HEK293T (cell line): Measurements from ENCODE around the gene HTT-AS.

Source experiments
- ARNT ChIP-seq: fragments of 450-650 bp; IDR thresholded peaks from 2 replicates; pipeline ENCODE4 v1.6.1; 2017; ENCODE audit warnings: mild to moderate bottlenecking
- CTBP1 ChIP-seq: fragments of 450-650 bp; IDR thresholded peaks from 2 replicates; pipeline ENCODE4 v1.6.1; 2016; ENCODE audit warnings: borderline replicate concordance
- ELF4 ChIP-seq: fragments of 450-650 bp; IDR thresholded peaks from 2 replicates; pipeline ENCODE4 v1.6.1; 2017; ENCODE audit warnings: antibody characterized with exemption
- FOXM1 ChIP-seq: fragments of 450-650 bp; IDR thresholded peaks from 2 replicates; pipeline ENCODE4 v1.6.1; 2017; ENCODE audit warnings: mild to moderate bottlenecking, borderline replicate concordance
- L3MBTL2 ChIP-seq: fragments of 450-650 bp; conservative IDR thresholded peaks from 2 replicates; pipeline ENCODE4 v1.6.1; 2016; ENCODE audit warnings: mild to moderate bottlenecking
- NFRKB ChIP-seq: fragments of 450-650 bp; IDR thresholded peaks from 2 replicates; pipeline ENCODE4 v1.6.1; 2016; ENCODE audit warnings: mild to moderate bottlenecking, moderate library complexity
- SUZ12 ChIP-seq: fragments of 450-650 bp; IDR thresholded peaks from 2 replicates; pipeline ENCODE4 v1.6.1; 2016; ENCODE audit warnings: mild to moderate bottlenecking
- TARDBP ChIP-seq: fragments of 450-650 bp; IDR thresholded peaks from 2 replicates; pipeline ENCODE4 v1.6.1; 2016
- TF ChIP-seq, protein P1 (sequence below): fragments of 450-650 bp; IDR thresholded peaks from 2 replicates; pipeline ENCODE4 v1.6.1; 2016

DNA sequence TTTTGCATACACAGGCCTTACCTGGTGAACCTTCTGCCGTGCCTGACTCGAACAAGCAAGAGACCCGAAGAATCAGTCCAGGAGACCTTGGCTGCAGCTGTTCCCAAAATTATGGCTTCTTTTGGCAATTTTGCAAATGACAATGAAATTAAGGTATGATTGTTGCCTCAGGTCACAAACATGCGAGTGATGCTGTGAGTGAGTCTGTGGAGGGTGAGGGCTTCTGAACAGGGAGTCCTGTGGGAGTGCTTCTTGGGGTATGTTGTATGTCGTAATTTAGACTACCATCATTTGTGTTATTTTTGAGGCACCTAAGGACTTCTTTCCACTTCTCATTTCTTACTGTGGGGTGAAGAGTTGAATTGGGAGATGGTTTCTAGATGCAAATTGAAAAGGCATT, 32.9 kb upstream of the HTT-AS start:
- TF ChIP-seq CTBP1 (no peak), ELF4 (no peak), FOXM1 (no peak), SUZ12 (no peak), L3MBTL2 (no peak), TARDBP (no peak), NFRKB (no peak), ARNT (no peak)
- TF ChIP-seq, protein P1, sequence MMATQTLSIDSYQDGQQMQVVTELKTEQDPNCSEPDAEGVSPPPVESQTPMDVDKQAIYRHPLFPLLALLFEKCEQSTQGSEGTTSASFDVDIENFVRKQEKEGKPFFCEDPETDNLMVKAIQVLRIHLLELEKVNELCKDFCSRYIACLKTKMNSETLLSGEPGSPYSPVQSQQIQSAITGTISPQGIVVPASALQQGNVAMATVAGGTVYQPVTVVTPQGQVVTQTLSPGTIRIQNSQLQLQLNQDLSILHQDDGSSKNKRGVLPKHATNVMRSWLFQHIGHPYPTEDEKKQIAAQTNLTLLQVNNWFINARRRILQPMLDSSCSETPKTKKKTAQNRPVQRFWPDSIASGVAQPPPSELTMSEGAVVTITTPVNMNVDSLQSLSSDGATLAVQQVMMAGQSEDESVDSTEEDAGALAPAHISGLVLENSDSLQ: no peak
